ENCODE measurements around the gene CTBP2.

DNA sequence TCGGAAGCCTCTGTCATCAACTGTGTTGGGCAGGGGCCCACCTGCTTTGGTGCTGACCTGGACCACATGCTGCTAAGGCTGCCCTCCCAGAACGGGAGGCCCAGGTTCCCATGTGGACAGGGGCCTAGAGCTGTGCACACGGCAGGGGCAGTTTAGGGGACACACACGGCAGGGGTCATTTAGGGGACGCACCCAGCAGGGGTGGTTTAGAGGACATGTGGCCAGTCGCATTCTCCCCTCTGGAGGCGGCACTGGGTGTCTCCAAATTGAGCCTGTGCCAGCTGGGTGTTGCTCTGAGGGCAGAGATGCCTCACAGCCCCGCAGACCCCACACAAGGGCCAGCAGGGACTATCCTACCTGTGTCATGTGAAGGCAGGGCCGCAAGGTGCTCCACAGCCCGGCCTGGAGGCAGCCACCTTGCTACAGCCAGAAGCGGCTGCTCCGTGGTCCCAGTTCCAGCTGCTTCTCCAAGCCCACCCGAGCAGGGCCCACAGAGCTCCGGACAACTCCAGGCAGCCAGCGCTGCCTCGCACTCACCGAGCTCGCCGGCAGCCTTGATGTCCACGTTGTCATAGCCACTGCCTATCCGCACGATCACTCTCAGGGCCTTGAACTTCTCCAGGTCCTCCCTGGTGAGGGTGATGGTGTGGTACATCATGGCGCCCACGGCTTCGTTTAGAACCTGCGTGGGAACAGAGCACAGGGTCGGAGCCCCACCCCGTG lies 157.8 kb downstream of the CTBP2 start:
- TF ChIP-seq, protein P1, sequence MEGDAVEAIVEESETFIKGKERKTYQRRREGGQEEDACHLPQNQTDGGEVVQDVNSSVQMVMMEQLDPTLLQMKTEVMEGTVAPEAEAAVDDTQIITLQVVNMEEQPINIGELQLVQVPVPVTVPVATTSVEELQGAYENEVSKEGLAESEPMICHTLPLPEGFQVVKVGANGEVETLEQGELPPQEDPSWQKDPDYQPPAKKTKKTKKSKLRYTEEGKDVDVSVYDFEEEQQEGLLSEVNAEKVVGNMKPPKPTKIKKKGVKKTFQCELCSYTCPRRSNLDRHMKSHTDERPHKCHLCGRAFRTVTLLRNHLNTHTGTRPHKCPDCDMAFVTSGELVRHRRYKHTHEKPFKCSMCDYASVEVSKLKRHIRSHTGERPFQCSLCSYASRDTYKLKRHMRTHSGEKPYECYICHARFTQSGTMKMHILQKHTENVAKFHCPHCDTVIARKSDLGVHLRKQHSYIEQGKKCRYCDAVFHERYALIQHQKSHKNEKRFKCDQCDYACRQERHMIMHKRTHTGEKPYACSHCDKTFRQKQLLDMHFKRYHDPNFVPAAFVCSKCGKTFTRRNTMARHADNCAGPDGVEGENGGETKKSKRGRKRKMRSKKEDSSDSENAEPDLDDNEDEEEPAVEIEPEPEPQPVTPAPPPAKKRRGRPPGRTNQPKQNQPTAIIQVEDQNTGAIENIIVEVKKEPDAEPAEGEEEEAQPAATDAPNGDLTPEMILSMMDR (IDR thresholded peaks at IDR 0.05): no peak
- TF ChIP-seq POLR2A (IDR thresholded peaks at IDR 0.05): no peak
